HPDE6-E6E7 (cell line): ENCODE data around the gene GOLPH3.
"Not testable (repeated sequence)": the region's sequence is repeated elsewhere in the genome, so short reads cannot be mapped to it uniquely, and the experiment has no call there.

Experiments used
- DNase-seq: peaks from one replicate; pipeline ENCODE4 v3.0.0; 2011; ENCODE audit warnings: missing footprints; ENCODE audit errors: extremely low spot score

Gene GOLPH3

GRCh38 chr5:32135086-32135485 is 39.0 kb downstream of the GOLPH3 start:
- DNase-seq: no peak

- no peak for DNase-seq
Measured at GRCh38 chr5:32132757-32133156, 41.4 kb downstream of the GOLPH3 start.

DNA sequence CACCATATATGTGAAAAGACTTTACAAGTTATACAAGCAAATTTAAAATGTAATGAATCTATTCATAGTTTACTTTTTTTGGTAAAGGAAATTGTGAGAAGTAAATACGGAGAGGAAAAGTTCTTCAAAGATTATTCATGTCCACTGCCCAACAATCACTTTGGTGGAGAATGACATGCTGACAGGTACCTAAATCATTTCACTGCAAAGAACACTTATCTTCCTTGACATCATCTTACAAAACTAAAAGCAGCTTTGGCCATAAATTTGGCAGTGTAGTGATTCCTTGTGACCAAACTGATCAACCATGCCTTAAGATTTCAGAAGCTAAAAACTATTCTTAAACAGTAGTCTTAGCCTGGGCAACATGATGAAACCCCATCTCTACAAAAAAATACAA is 42.5 kb downstream of the GOLPH3 start:
- no peak for DNase-seq

DNA sequence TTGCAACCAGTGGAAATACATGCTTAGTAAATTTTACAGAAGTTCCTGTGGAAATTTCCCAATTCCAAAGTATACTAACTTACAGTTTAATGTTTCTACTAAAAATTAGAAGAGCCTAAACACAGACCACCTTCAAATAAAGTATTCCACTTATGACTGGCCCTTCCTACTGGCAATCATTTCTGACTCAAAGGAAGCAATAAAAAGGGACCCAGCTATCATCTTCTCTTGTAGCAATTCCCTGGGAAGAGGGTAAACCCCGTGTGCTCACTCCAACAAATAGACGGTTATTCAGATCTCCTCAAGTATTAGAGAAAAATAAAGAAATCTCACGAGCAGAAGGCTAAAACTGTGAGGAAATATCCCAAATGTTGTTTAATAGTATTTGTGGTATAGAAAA is 43.3 kb downstream of the GOLPH3 start:
- DNase-seq: no peak

GRCh38 chr5:32129074-32129598 is 45.0 kb downstream of the GOLPH3 start:
- no peak for DNase-seq

DNA sequence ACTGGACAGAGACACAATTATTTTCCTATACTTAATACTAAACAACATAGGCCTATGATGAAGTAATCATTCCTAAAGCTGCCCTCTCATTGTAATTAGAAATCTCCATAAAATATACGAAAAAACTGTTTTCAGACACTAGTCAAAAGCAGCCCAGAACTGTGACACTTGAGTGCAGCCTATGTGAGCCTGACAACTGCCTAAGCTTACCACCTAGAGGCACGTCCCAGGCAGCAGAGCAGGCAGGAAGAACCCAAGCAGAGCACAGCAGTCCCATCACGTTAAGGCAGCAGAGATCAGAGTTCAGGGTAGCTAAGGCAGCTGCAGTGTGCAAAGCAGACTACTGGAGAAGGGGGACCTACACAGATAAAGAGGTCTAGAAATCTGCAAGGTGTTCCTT is 46.4 kb downstream of the GOLPH3 start:
- DNase-seq: no peak

DNA sequence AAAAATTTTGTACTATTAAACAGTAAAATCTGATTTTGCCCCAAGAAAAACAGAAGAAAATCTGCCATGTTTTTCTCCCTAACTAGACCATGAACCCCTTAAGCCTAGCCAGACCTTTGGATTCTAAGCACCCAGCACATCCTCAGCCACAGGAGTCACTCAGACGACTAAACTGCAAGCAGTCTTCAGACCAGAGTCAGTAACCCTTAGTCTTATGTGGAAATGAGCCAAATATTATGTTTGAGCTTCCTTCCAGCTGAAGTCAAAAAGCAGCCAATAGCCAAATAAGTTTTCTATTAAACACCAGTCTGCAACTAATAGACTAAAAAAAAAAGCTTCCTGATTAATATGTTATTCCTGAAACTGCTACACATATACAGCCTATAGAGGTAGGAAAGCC is 47.4 kb downstream of the GOLPH3 start:
- no peak for DNase-seq

DNA sequence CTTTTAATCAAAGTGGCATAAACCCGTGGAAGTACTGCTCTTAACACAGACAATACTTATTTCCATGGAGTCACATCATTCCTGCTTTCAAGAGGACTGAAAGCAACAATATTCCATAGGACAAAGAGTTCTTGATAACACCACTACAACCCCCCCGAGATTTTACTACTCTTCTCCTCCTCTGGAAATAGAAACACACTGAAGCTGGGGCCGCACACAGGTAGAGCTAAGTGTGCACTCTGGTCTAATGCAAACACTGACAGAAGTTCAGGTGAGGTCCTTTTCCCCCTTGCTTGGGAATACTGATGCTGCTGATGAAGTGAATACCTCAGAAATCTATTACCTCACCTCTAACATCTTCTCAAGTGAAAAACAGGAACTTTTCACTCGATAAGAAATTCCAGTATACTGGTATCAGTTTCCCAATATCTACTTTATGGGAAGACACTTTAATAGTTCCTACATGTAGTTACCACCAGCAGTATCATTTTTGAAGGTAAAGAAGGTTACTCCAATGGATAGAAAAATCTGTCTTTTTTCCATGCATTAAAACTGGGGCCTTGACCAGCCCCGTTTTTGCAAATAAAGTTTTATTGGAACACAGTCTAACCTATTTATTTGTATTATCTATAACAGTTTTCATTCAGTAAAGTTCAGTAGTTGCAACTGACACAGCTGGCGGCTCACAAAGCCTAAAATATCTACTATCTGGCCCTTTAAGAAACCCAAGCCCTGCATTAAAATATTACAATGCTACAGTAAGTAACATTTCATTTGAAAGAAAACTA is 50.0 kb downstream of the GOLPH3 start:
- DNase-seq: no peak

- no peak for DNase-seq
Measured at GRCh38 chr5:32123058-32123805, 50.9 kb downstream of the GOLPH3 start.

GRCh38 chr5:32118922-32119321 is 55.2 kb downstream of the GOLPH3 start:
- not testable (repeated sequence) for DNase-seq

DNA sequence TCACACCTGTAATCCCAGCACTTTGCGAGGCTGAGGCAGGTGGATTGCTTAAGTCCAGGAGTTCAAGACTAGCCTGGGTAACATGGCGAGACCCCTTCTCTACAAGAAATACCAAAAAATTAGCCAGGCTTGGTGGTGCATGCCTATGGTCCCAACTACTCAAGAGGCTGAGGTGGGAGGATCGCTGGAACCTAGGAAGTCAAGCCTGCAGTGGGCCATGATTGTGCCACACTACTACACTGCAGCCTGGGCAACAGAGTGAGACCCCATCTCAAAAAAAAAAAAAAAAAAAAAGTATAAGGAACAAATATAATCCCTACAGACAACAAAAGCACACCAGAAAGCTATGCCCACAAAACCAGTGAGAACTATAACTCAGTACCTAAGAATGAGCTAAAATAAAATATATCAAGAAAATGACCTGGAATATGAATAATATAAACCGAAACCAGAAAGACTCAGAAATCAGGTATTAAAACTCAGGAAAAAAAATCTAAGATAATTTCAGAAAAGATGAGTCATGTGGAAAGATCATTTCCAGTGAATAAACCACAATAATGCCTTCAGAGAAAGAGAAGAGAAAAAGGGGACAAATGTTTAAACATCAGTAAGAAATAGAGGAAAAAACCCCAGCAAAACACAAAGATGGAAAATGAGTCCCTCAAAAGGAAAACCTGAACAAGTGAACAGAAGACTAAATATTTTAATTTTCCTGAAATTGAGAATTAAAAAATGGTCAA is 57.4 kb downstream of the GOLPH3 start:
- no peak for DNase-seq

- DNase-seq: no peak
Measured at GRCh38 chr5:32115985-32116384, 58.1 kb downstream of the GOLPH3 start.

GRCh38 chr5:32110111-32110696 is 63.9 kb downstream of the GOLPH3 start:
- DNase-seq: no peak

- no peak for DNase-seq
Measured at GRCh38 chr5:32109236-32109635, 64.9 kb downstream of the GOLPH3 start.

DNA sequence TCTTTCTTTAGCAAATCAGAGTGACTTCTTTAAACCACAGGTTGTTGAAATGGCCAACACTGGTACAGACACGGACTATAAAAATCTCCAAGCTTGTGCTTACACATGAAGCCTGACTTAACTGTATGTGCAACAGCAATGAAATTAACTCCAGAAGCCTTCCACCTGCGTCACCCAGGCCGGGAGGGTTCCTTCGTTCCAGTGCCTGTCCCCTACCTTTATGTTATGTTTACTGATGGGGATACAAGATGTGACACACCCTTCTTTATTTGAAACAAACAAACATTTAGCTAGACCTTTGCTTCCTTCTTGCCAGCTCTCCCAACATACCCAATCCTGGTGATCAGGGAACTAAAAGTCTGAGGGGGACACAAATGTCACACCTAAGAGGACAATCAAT is 66.0 kb downstream of the GOLPH3 start:
- no peak for DNase-seq

GRCh38 chr5:32107291-32107690 is 66.8 kb downstream of the GOLPH3 start:
- DNase-seq: no peak

GRCh38 chr5:32103521-32103920 is 70.6 kb downstream of the GOLPH3 start:
- DNase-seq: no peak

GRCh38 chr5:32102254-32102986 is 71.7 kb downstream of the GOLPH3 start:
- DNase-seq: no peak

- no peak for DNase-seq
Measured at GRCh38 chr5:32100691-32101302, 73.3 kb downstream of the GOLPH3 start.

DNA sequence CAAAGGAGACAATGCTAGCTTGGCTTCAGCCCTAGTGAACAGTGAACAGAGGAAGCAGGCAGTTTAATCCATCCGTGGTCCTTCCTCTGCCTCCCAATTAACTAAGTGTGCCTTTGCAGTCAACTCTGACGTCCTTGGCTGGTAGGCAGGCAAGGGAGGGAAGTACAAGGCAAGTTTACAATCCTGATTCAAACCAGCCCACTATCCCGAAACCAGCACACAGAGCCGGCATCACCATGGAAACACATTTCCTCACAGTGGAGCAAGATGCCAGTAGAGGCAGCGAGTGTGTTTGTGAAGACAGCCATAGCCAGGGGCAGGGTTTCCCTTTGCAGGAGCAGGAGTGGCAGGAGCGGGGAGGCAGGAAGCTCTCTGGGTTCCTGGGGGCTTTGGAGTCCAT is 73.9 kb downstream of the GOLPH3 start:
- DNase-seq: no peak
